Activated CD4-positive, alpha-beta T cell treated with anti-CD3 and anti-CD28 coated beads, Interleukin-2, amount 10 ng/mL, durations not matched to agents 7 days and 5 days (primary cell): ENCODE results near the gene GOLGA1. TPM values are rescaled to one million over a fixed set of nuclear protein-coding genes. Genes with fewer than 3 reads are reported as not detected.
"Not testable (repeated sequence)": the region's sequence is repeated elsewhere in the genome, so short reads cannot be mapped to it uniquely, and the experiment has no call there.

Experiments used
- CTCF ChIA-PET: fragments of 350-600 bp; sonication (Branson Sonifier 250); formaldehyde crosslinking; loops from one replicate; lab custom pipeline; 2021; ENCODE audit warnings: antibody characterized with exemption; lab: Charles Lee
- POLR2A ChIA-PET: fragments of 350-600 bp; sonication (Branson Sonifier 250); formaldehyde crosslinking; loops from one replicate; lab custom pipeline; 2021; ENCODE audit warnings: antibody characterized with exemption; lab: Charles Lee
- DNase-seq: peaks from one replicate; pipeline ENCODE4 v3.0.0-alpha.2; 2020
- H3K27ac Mint-ChIP-seq: one replicate; pipeline ENCODE4 v1.8.0; 2021; ENCODE audit warnings: mild to moderate bottlenecking, moderate library complexity, mixed read lengths
- H3K27me3 Mint-ChIP-seq: one replicate; pipeline ENCODE4 v1.8.0; 2021; ENCODE audit warnings: mixed read lengths
- H3K36me3 Mint-ChIP-seq: one replicate; pipeline ENCODE4 v1.8.0; 2021; ENCODE audit warnings: low read depth, mixed read lengths
- H3K4me1 Mint-ChIP-seq: one replicate; pipeline ENCODE4 v1.8.0; 2021; ENCODE audit warnings: mixed read lengths
- H3K4me3 Mint-ChIP-seq: one replicate; pipeline ENCODE4 v1.8.0; 2021; ENCODE audit warnings: mild to moderate bottlenecking, moderate library complexity, mixed read lengths
- H3K9me3 Mint-ChIP-seq: one replicate; pipeline ENCODE4 v1.8.0; 2021; ENCODE audit warnings: mixed read lengths
- total RNA-seq, 2 experiments: library from RNA; stranded (reverse); gene quantifications; one replicate each; pipeline ENCODE4 v1.2.3, GENCODE V29; 2021

The GOLGA1 gene
- total RNA-seq, 2 experiments from 2014 or later, result 15.2 to 19.3 TPM

GRCh38 chr9:124960409-124960752, 19.5 kb upstream of the GOLGA1 start:
- CTCF ChIA-PET, result no interaction called here
- H3K4me3 Mint-ChIP-seq, result no peak overlapping the region
- peaks cover 18% of the 10 kb centered on the region for H3K4me1 Mint-ChIP-seq
- POLR2A ChIA-PET, result no interaction called here
- DNase-seq, result no peak
- no peaks in the 10 kb centered on the region for H3K27me3 Mint-ChIP-seq
- peaks cover 4% of the 10 kb centered on the region for H3K36me3 Mint-ChIP-seq
- no peak overlapping the region for H3K27ac Mint-ChIP-seq
- no peaks in the 10 kb centered on the region for H3K9me3 Mint-ChIP-seq

- DNase-seq, POLR2A ChIA-PET, H3K9me3 Mint-ChIP-seq, H3K36me3 Mint-ChIP-seq, H3K27ac Mint-ChIP-seq, H3K4me3 Mint-ChIP-seq, H3K27me3 Mint-ChIP-seq: not testable (repeated sequence)
- peaks cover 12% of the 10 kb centered on the region for H3K4me1 Mint-ChIP-seq
- CTCF ChIA-PET, result interaction anchor here (0.6 kb wide), 1 partner anchor 173 kb away, joined by 3 read pairs; no protein-coding TSS in a partner anchor
Observed at GRCh38 chr9:124959671-124960408, 19.0 kb upstream of the GOLGA1 start.

- peaks cover 4% of the 10 kb centered on the region for H3K36me3 Mint-ChIP-seq
- no peaks in the 10 kb centered on the region for H3K27me3 Mint-ChIP-seq
- no peaks in the 10 kb centered on the region for H3K9me3 Mint-ChIP-seq
- H3K27ac Mint-ChIP-seq, result no peak overlapping the region
- CTCF ChIA-PET, result interaction anchor here (0.6 to 1.6 kb wide), 3 partner anchors 13 to 108 kb away, joined by 3 to 4 read pairs (median 3); no protein-coding TSS in a partner anchor
- DNase-seq, result no peak
- H3K4me1 Mint-ChIP-seq, result no peaks in the 10 kb centered on the region
- POLR2A ChIA-PET, result no interaction called here
- H3K4me3 Mint-ChIP-seq, result no peak overlapping the region
Observed at GRCh38 chr9:124954255-124954654, 13.4 kb upstream of the GOLGA1 start.

GRCh38 chr9:124950050-124950718, 9.3 kb upstream of the GOLGA1 start:
- ChIA-PET POLR2A (interaction anchor here (0.6 kb wide), 1 partner anchor 24 kb away, joined by 3 read pairs; no protein-coding TSS in a partner anchor), CTCF (interaction anchor here (1.2 kb wide), 1 partner anchor 9 kb away, joined by 3 read pairs; the partner anchor contains the start of gene GOLGA1)
- Mint-ChIP-seq H3K4me3 (no peak overlapping the region), H3K27me3 (no peaks in the 10 kb centered on the region), H3K4me1 (no peaks in the 10 kb centered on the region), H3K9me3 (no peaks in the 10 kb centered on the region), H3K36me3 (peaks cover 6% of the 10 kb centered on the region), H3K27ac (no peak overlapping the region)
- DNase-seq, result no peak

- Mint-ChIP-seq H3K27ac (no peak overlapping the region), H3K9me3 (no peaks in the 10 kb centered on the region), H3K27me3 (no peaks in the 10 kb centered on the region), H3K36me3 (peaks cover 6% of the 10 kb centered on the region), H3K4me3 (no peak overlapping the region), H3K4me1 (no peaks in the 10 kb centered on the region)
- no peak for DNase-seq
- CTCF ChIA-PET, result interaction anchor here (1.2 kb wide), 1 partner anchor 8 kb away, joined by 3 read pairs; the partner anchor contains the start of gene GOLGA1
- POLR2A ChIA-PET, result no interaction called here
Observed at GRCh38 chr9:124949387-124949786, 8.5 kb upstream of the GOLGA1 start.

GRCh38 chr9:124947727-124948391, 7.0 kb upstream of the GOLGA1 start:
- ChIA-PET POLR2A (no interaction called here), CTCF (no interaction called here)
- H3K36me3 Mint-ChIP-seq, result peaks cover 7% of the 10 kb centered on the region
- no peaks in the 10 kb centered on the region for H3K27me3 Mint-ChIP-seq
- no peak overlapping the region for H3K4me3 Mint-ChIP-seq
- H3K9me3 Mint-ChIP-seq, result no peaks in the 10 kb centered on the region
- no peak overlapping the region for H3K27ac Mint-ChIP-seq
- H3K4me1 Mint-ChIP-seq, result peaks cover 2% of the 10 kb centered on the region
- DNase-seq, result no peak

- Mint-ChIP-seq H3K4me1 (peaks cover 12% of the 10 kb centered on the region), H3K27ac (no peak overlapping the region), H3K4me3 (no peak overlapping the region), H3K27me3 (no peaks in the 10 kb centered on the region), H3K9me3 (no peaks in the 10 kb centered on the region), H3K36me3 (peaks cover 12% of the 10 kb centered on the region)
- POLR2A ChIA-PET, result no interaction called here
- no peak for DNase-seq
- CTCF ChIA-PET, result no interaction called here
Observed at GRCh38 chr9:124946167-124946566, 5.3 kb upstream of the GOLGA1 start.

GRCh38 chr9:124941679-124942561, 1.0 kb upstream of the GOLGA1 start:
- ChIA-PET CTCF (interaction anchor here (0.9 to 1.2 kb wide), 3 partner anchors 8 to 205 kb away, joined by 3 read pairs; no protein-coding TSS in a partner anchor), POLR2A (interaction anchor here (0.7 kb wide), 1 partner anchor 186 kb away, joined by 5 read pairs; no protein-coding TSS in a partner anchor)
- H3K9me3 Mint-ChIP-seq, result no peaks in the 10 kb centered on the region
- DNase-seq, result peak; percentile 81
- H3K27me3 Mint-ChIP-seq, result no peaks in the 10 kb centered on the region
- peak overlapping the region; percentile 97 for H3K27ac Mint-ChIP-seq
- H3K4me3 Mint-ChIP-seq, result peak overlapping the region; percentile 86
- peaks cover 15% of the 10 kb centered on the region for H3K36me3 Mint-ChIP-seq
- peaks cover 30% of the 10 kb centered on the region for H3K4me1 Mint-ChIP-seq

GRCh38 chr9:124940521-124940893, 376 bp downstream of the GOLGA1 start:
- no peak for DNase-seq
- ChIA-PET CTCF (interaction anchor here (1.0 kb wide), 1 partner anchor 10 kb away, joined by 3 read pairs; no protein-coding TSS in a partner anchor), POLR2A (no interaction called here)
- H3K36me3 Mint-ChIP-seq, result peaks cover 21% of the 10 kb centered on the region
- H3K27ac Mint-ChIP-seq, result peak overlapping the region; percentile 97
- no peaks in the 10 kb centered on the region for H3K27me3 Mint-ChIP-seq
- H3K4me1 Mint-ChIP-seq, result peaks cover 30% of the 10 kb centered on the region
- peak overlapping the region; percentile 86 for H3K4me3 Mint-ChIP-seq
- no peaks in the 10 kb centered on the region for H3K9me3 Mint-ChIP-seq

GRCh38 chr9:124939944-124940343, 939 bp downstream of the GOLGA1 start:
- CTCF ChIA-PET, result interaction anchor here (0.5 to 1.0 kb wide), 2 partner anchors 10 to 107 kb away, joined by 3 to 4 read pairs; no protein-coding TSS in a partner anchor
- peaks cover 30% of the 10 kb centered on the region for H3K4me1 Mint-ChIP-seq

GRCh38 chr9:124934290-124934689, 6.6 kb downstream of the GOLGA1 start:
- no peak overlapping the region for H3K4me3 Mint-ChIP-seq
- no peak overlapping the region for H3K27ac Mint-ChIP-seq
- ChIA-PET POLR2A (no interaction called here), CTCF (no interaction called here)
- H3K27me3 Mint-ChIP-seq, result no peaks in the 10 kb centered on the region
- DNase-seq, result no peak
- no peaks in the 10 kb centered on the region for H3K9me3 Mint-ChIP-seq
- peaks cover 19% of the 10 kb centered on the region for H3K4me1 Mint-ChIP-seq
- H3K36me3 Mint-ChIP-seq, result peaks cover 29% of the 10 kb centered on the region

More at GRCh38 chr9:124939944-124940343, 939 bp downstream of the GOLGA1 start:
- H3K27ac Mint-ChIP-seq, result peak overlapping the region; percentile 97
- DNase-seq, result no peak
- H3K9me3 Mint-ChIP-seq, result no peaks in the 10 kb centered on the region
- no peaks in the 10 kb centered on the region for H3K27me3 Mint-ChIP-seq
- H3K4me3 Mint-ChIP-seq, result peak overlapping the region; percentile 86
- POLR2A ChIA-PET, result no interaction called here
- H3K36me3 Mint-ChIP-seq, result peaks cover 22% of the 10 kb centered on the region

- H3K27me3 Mint-ChIP-seq, result no peaks in the 10 kb centered on the region
- H3K9me3 Mint-ChIP-seq, result no peaks in the 10 kb centered on the region
- ChIA-PET POLR2A (no interaction called here), CTCF (interaction anchor here (1.0 kb wide), 1 partner anchor 12 kb away, joined by 3 read pairs; no protein-coding TSS in a partner anchor)
- H3K4me1 Mint-ChIP-seq, result peaks cover 15% of the 10 kb centered on the region
- DNase-seq, result no peak
- peaks cover 37% of the 10 kb centered on the region for H3K36me3 Mint-ChIP-seq
- no peak overlapping the region for H3K27ac Mint-ChIP-seq
- no peak overlapping the region for H3K4me3 Mint-ChIP-seq
Observed at GRCh38 chr9:124932333-124932732, 8.6 kb downstream of the GOLGA1 start.
